Measurements from ENCODE around the gene ZFYVE1. TPM values are rescaled to one million over a fixed set of nuclear protein-coding genes. Genes with fewer than 3 reads are reported as not detected.

The ZFYVE1 gene
- total and polyA plus RNA-seq, 2 of the 13 experiments (the other 11 are each of a cell fraction or from before 2014, with no cell fraction given): 2.6 to 5.3 TPM

DNA sequence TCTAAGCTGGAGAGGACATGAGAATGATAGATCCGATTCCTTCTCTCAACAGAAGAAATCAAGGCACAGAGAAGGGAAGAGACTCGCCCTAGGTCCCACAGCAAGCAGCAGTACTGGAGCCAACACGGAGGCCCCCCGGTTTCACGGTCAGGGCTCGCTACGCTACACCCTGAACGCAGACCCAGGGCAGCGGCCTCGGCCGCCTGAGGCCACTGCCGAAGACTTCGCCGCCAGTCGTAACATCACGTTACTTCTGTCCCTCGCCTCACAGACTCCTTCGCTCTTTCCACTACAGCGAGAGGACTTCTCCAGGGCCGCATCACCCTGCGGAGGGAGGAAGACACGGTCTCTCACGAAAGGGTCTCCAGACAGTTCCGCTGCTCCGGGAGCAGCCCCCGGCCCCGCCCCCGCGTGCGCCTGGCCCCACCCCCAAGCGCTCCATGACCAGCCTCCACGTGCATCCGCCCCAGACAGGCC, 101.1 kb downstream of the ZFYVE1 start:
- in situ Hi-C loops (cut with HindIII; ENCODE audit: extremely low pct_ligation_motif_present, low pct_unique_long_range_greater_than_20kb): no loop called here
- ChIA-PET CTCF (ENCODE audit: low intra/inter-chr PET ratio, low total read pairs) (no interaction called here), POLR2A (interaction anchor here (1.4 to 1.8 kb wide), 2 partner anchors 32 to 37 kb away, joined by 4 to 5 read pairs; partner anchors contain the start of gene DPF3)
- Histone ChIP-seq H3K4me3 (replicated peaks in 1 of 3; ENCODE audit: insufficient read depth in 1 of 3, low read depth in 2 of 3, low read length in 3 of 3) (peak overlapping the region; percentile 41 to 98 (median 66)), H2AFZ (ENCODE audit: low read length) (peak overlapping the region; percentile 82), H3K4me1 (ENCODE audit: insufficient read depth, low read length) (peaks cover 18% of the 10 kb centered on the region), H3K4me2 (ENCODE audit: low read depth, low read length) (peak overlapping the region; percentile 86), H3K9ac (ENCODE audit: insufficient read depth, low read depth, low read length) (peak overlapping the region; percentile 66), H3K27me3 (ENCODE audit: control insufficient read depth in 1 of 2, insufficient read depth in 2 of 2, low read length in 2 of 2) (no peaks in the 10 kb centered on the region; a peak in 1 of 5 replicates), H3K27ac (ENCODE audit: extremely low read length, insufficient read depth, low read length) (peak overlapping the region; percentile 35), H3K79me2 (ENCODE audit: insufficient read depth, low read length) (peaks cover 17% of the 10 kb centered on the region), H4K20me1 (ENCODE audit: insufficient read depth, low read length) (no peaks in the 10 kb centered on the region), H3K36me3 (replicated peaks in 1 of 2; ENCODE audit: control insufficient read depth in 1 of 2, insufficient read depth in 2 of 2, low read length in 2 of 2) (no peaks in the 10 kb centered on the region), H3K9me3 (ENCODE audit: low read length) (no peaks in the 10 kb centered on the region)
- 3% methylated on average over 12 of the region's 33 CpGs for WGBS (ENCODE audit: low lambda C conversion rate)
- no peak for DNase-seq (ENCODE audit: low spot score)
- no TSS peak for BruUV-seq (replicated peaks)
- no peak for FAIRE-seq
- intact Hi-C loops (cut with micrococcal nuclease; ENCODE audit: unreplicated experiment): no loop called here
- peak; percentile 68 for ATAC-seq
- TF ChIP-seq ZNF605 (CRISPR knock-in tag; IDR thresholded peaks at IDR 0.05) (no peak), SMYD3 (CRISPR knock-in tag; IDR thresholded peaks at IDR 0.05) (0 out of 2 replicates have a peak, but pooled peaks have one; percentile 44), MTF2 (CRISPR knock-in tag; IDR thresholded peaks at IDR 0.05; ENCODE audit: borderline replicate concordance) (no peak), ZBTB7B (CRISPR knock-in tag; IDR thresholded peaks at IDR 0.05) (peak; percentile 21; the same call in 1 of the 2 replicates), ZNF564 (CRISPR knock-in tag; IDR thresholded peaks at IDR 0.05) (no peak; the same call in 1 of the 2 replicates), ZC3H4 (CRISPR knock-in tag; IDR thresholded peaks at IDR 0.05; ENCODE audit: borderline replicate concordance) (no peak), ZNF329 (CRISPR knock-in tag; IDR thresholded peaks at IDR 0.05; ENCODE audit: low read depth) (0 out of 2 replicates have a peak, but pooled peaks have one; percentile 24), ZNF747 (CRISPR knock-in tag; IDR thresholded peaks at IDR 0.05; ENCODE audit: borderline replicate concordance) (0 out of 2 replicates have a peak, but pooled peaks have one; percentile 41), ZMYM4 (CRISPR knock-in tag; IDR thresholded peaks at IDR 0.05) (no peak), ZNF264 (CRISPR knock-in tag; IDR thresholded peaks at IDR 0.05) (no peak), ZNF768 (CRISPR knock-in tag; IDR thresholded peaks at IDR 0.05) (peak; percentile 70; the same call in 1 of the 2 replicates), NFYC (CRISPR knock-in tag; IDR thresholded peaks at IDR 0.05) (no peak), BHLHE40 (IDR thresholded peaks at IDR 0.05; ENCODE audit: low read length) (peak; percentile 60), ZSCAN22 (CRISPR knock-in tag; IDR thresholded peaks at IDR 0.05) (no peak), HDAC2 (CRISPR knock-in tag; IDR thresholded peaks at IDR 0.05) (0 out of 2 replicates have a peak, but pooled peaks have one; percentile 3), KDM4B (CRISPR knock-in tag; IDR thresholded peaks at IDR 0.05) (no peak), XRCC5 (optimal IDR thresholded peaks at IDR 0.05; ENCODE audit: low read length) (no peak)
- TF ChIP-seq, protein P1, sequence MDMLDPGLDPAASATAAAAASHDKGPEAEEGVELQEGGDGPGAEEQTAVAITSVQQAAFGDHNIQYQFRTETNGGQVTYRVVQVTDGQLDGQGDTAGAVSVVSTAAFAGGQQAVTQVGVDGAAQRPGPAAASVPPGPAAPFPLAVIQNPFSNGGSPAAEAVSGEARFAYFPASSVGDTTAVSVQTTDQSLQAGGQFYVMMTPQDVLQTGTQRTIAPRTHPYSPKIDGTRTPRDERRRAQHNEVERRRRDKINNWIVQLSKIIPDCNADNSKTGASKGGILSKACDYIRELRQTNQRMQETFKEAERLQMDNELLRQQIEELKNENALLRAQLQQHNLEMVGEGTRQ (IDR thresholded peaks at IDR 0.05; ENCODE audit: low read depth, low read length): no peak
- TF ChIP-seq, protein P1 (CRISPR knock-in tag; IDR thresholded peaks at IDR 0.05; ENCODE audit: borderline replicate concordance): 0 out of 2 replicates have a peak, but pooled peaks have one; percentile 18
- TF ChIP-seq, protein P2, sequence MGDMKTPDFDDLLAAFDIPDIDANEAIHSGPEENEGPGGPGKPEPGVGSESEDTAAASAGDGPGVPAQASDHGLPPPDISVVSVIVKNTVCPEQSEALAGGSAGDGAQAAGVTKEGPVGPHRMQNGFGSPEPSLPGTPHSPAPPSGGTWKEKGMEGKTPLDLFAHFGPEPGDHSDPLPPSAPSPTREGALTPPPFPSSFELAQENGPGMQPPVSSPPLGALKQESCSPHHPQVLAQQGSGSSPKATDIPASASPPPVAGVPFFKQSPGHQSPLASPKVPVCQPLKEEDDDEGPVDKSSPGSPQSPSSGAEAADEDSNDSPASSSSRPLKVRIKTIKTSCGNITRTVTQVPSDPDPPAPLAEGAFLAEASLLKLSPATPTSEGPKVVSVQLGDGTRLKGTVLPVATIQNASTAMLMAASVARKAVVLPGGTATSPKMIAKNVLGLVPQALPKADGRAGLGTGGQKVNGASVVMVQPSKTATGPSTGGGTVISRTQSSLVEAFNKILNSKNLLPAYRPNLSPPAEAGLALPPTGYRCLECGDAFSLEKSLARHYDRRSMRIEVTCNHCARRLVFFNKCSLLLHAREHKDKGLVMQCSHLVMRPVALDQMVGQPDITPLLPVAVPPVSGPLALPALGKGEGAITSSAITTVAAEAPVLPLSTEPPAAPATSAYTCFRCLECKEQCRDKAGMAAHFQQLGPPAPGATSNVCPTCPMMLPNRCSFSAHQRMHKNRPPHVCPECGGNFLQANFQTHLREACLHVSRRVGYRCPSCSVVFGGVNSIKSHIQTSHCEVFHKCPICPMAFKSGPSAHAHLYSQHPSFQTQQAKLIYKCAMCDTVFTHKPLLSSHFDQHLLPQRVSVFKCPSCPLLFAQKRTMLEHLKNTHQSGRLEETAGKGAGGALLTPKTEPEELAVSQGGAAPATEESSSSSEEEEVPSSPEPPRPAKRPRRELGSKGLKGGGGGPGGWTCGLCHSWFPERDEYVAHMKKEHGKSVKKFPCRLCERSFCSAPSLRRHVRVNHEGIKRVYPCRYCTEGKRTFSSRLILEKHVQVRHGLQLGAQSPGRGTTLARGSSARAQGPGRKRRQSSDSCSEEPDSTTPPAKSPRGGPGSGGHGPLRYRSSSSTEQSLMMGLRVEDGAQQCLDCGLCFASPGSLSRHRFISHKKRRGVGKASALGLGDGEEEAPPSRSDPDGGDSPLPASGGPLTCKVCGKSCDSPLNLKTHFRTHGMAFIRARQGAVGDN (CRISPR knock-in tag; IDR thresholded peaks at IDR 0.05): peak; percentile 64

Data from HepG2 (cell line).